GM23338 (cell line): Measurements from ENCODE around the gene CIRBP. TPM values are rescaled to one million over a fixed set of nuclear protein-coding genes. Genes with fewer than 3 reads are reported as not detected.
A peak's percentile ranks its signal among the peaks of the same experiment; 100 is the strongest.

Source experiments
- ATAC-seq: fragments of 200-7000 bp; cut with Tn5 transposase; 3 replicates; pipeline ENCODE4 v1.9.1; 2020
- DNase-seq: peaks from one replicate; pipeline ENCODE4 v3.0.0-alpha.2; 2015; ENCODE audit warnings: low spot score
- H2AFZ ChIP-seq: fragments of 200-600 bp; sonication (generic); 2 replicates; pipeline ENCODE4 v1.8.0; 2016; ENCODE audit warnings: antibody characterized with exemption, mild to moderate bottlenecking, moderate library complexity
- H3F3A ChIP-seq: fragments of 200-600 bp; sonication (generic); replicated peaks from 2 replicates; pipeline ENCODE4 v1.8.0; 2017; ENCODE audit warnings: antibody characterized with exemption, mixed run types, low read depth
- H3K27ac ChIP-seq: fragments of 200-600 bp; sonication (generic); 2 replicates; pipeline ENCODE4 v1.6.1; 2016; ENCODE audit warnings: low read depth
- H3K27me3 ChIP-seq: fragments of 200-600 bp; sonication (generic); 2 replicates; pipeline ENCODE4 v1.8.0; 2016; ENCODE audit warnings: mild to moderate bottlenecking, mixed run types, moderate library complexity; ENCODE audit not compliant: insufficient read depth
- H3K36me3 ChIP-seq: fragments of 200-600 bp; sonication (generic); 2 replicates; pipeline ENCODE4 v1.8.0; 2016; ENCODE audit warnings: mild to moderate bottlenecking; ENCODE audit not compliant: insufficient read depth
- H3K4me1 ChIP-seq: fragments of 200-600 bp; sonication (generic); 2 replicates; pipeline ENCODE4 v1.8.0; 2016; ENCODE audit warnings: mild to moderate bottlenecking, moderate library complexity; ENCODE audit not compliant: insufficient read depth
- H3K4me2 ChIP-seq: fragments of 200-600 bp; sonication (generic); 2 replicates; pipeline ENCODE4 v1.7.1; 2017; ENCODE audit warnings: mixed run types
- H3K4me3 ChIP-seq: fragments of 200-600 bp; sonication (generic); 2 replicates; pipeline ENCODE4 v1.6.1; 2016; ENCODE audit warnings: mixed run types
- H3K79me2 ChIP-seq: fragments of 200-600 bp; sonication (generic); replicated peaks from 2 replicates; pipeline ENCODE4 v1.8.0; 2017; ENCODE audit warnings: mild to moderate bottlenecking; ENCODE audit not compliant: insufficient read depth
- H3K9me2 ChIP-seq: fragments of 200-600 bp; sonication (generic); 2 replicates; pipeline ENCODE4 v1.8.0; 2017; ENCODE audit not compliant: insufficient read depth
- H4K20me1 ChIP-seq: fragments of 200-600 bp; sonication (generic); replicated peaks from 2 replicates; pipeline ENCODE4 v1.8.0; 2017; ENCODE audit warnings: mild to moderate bottlenecking; ENCODE audit not compliant: insufficient read depth
- H3K27ac Mint-ChIP-seq: 2 replicates; pipeline ENCODE4 v1.8.0; 2020; ENCODE audit warnings: inconsistent platforms, mild to moderate bottlenecking, moderate library complexity, mixed read lengths
- H3K27me3 Mint-ChIP-seq: 3 replicates; pipeline ENCODE4 v1.8.0; 2022; ENCODE audit warnings: low read depth, mild to moderate bottlenecking, moderate library complexity, mixed read lengths, inconsistent platforms; ENCODE audit not compliant: insufficient read depth, poor library complexity
- H3K36me3 Mint-ChIP-seq: 3 replicates; pipeline ENCODE4 v1.8.0; 2021; ENCODE audit warnings: low read depth, mild to moderate bottlenecking, inconsistent platforms, moderate library complexity, mixed read lengths
- H3K4me1 Mint-ChIP-seq: 3 replicates; pipeline ENCODE4 v1.8.0; 2020; ENCODE audit warnings: mild to moderate bottlenecking, inconsistent platforms, mixed read lengths
- H3K4me3 Mint-ChIP-seq: 3 replicates; pipeline ENCODE4 v1.8.0; 2021; ENCODE audit warnings: moderate library complexity, mild to moderate bottlenecking, inconsistent platforms, mixed read lengths
- H3K9me3 Mint-ChIP-seq: 3 replicates; pipeline ENCODE4 v1.8.0; 2020; ENCODE audit warnings: moderate library complexity, mild to moderate bottlenecking, inconsistent platforms, mixed read lengths
- CREB1 ChIP-seq: fragments of 250-450 bp; sonication (Bioruptor Pico); IDR thresholded peaks from 2 replicates; pipeline ENCODE4 v1.5.0; 2020; ENCODE audit warnings: low read depth, mild to moderate bottlenecking, moderate library complexity
- CTCF ChIP-seq, 2 experiments: fragments of 200-600 bp in 1 of 2; sonication (generic) in 1 of 2; conservative IDR thresholded peaks; 2 replicates each; pipeline versions ENCODE4 v1.5.1 to v1.6.1; 2016 to 2017; ENCODE audit warnings: antibody characterized with exemption in 2 of 2, low read depth in 2 of 2, mild to moderate bottlenecking in 2 of 2, moderate library complexity in 1 of 2
- ETS1 ChIP-seq: IDR thresholded peaks from 2 replicates; pipeline ENCODE4 v1.6.1; 2016; ENCODE audit warnings: antibody characterized with exemption
- EZH2 ChIP-seq: fragments of 200-600 bp; sonication (generic); IDR thresholded peaks from one replicate; pipeline ENCODE4 v1.8.0; 2017; ENCODE audit warnings: antibody characterized with exemption, mild to moderate bottlenecking, low read depth; ENCODE audit not compliant: unreplicated experiment
- EZH2phosphoT487 ChIP-seq: fragments of 200-600 bp; sonication (generic); IDR thresholded peaks from one replicate; pipeline ENCODE4 v1.8.1; 2018; ENCODE audit warnings: antibody characterized with exemption; ENCODE audit not compliant: unreplicated experiment
- NANOG ChIP-seq: IDR thresholded peaks from 2 replicates; pipeline ENCODE4 v1.6.1; 2016; ENCODE audit warnings: antibody characterized with exemption, borderline replicate concordance
- REST ChIP-seq: IDR thresholded peaks from one replicate; pipeline ENCODE4 v1.6.1; 2018; ENCODE audit warnings: antibody characterized with exemption; ENCODE audit not compliant: unreplicated experiment
- STAT1 ChIP-seq: IDR thresholded peaks from one replicate; pipeline ENCODE4 v1.6.1; 2016; ENCODE audit warnings: antibody characterized with exemption; ENCODE audit not compliant: unreplicated experiment
- ZNF331 ChIP-seq: fragments of 250-450 bp; sonication (Bioruptor Pico); IDR thresholded peaks from 2 replicates; pipeline ENCODE4 v1.5.0; 2020; ENCODE audit warnings: low read depth, mild to moderate bottlenecking, moderate library complexity
- polyA plus RNA-seq: library from polyadenylated mRNA; unstranded; fragments of >200 nt; fragmentation: Nextera tagmentation; extraction: Ambion mirVana; gene quantifications from 2 replicates; pipeline ENCODE4 v1.2.1, GENCODE V29; 2016
- total RNA-seq: library from RNA; depleted of rRNA; stranded (reverse); fragments of >200 nt; shearing (Covaris generic); gene quantifications from 2 replicates; pipeline ENCODE4 v1.2.3, GENCODE V29; 2014

The CIRBP gene
- total and polyA plus RNA-seq, 2 experiments from 2014 or later, result 153 to 202 TPM

GRCh38 chr19:1252221-1252820 lies 16.8 kb upstream of the CIRBP start:
- peak overlapping the region; percentile 94 for H3K4me3 ChIP-seq
- Mint-ChIP-seq H3K9me3 (no peaks in the 10 kb centered on the region; the same call in 1 of the 3 replicates), H3K36me3 (peaks cover 57% of the 10 kb centered on the region), H3K27me3 (peaks cover 24% of the 10 kb centered on the region), H3K27ac (peak overlapping the region; percentile 59; the same call in 1 of the 2 replicates), H3K4me3 (peak overlapping the region; percentile 88; the same call in 2 of the 3 replicates), H3K4me1 (peaks cover 18% of the 10 kb centered on the region)
- no peak for ATAC-seq
- peaks cover 33% of the 10 kb centered on the region for H3F3A ChIP-seq
- TF ChIP-seq STAT1 (no peak), NANOG (no peak), EZH2 (no peak), ZNF331 (CRISPR knock-in tag) (no peak), CREB1 (no peak), REST (no peak), EZH2phosphoT487 (no peak), ETS1 (no peak), CTCF (conservative IDR thresholded peaks at IDR 0.05; ENCODE audit: low read depth in 2 of 2) (no peak)
- H3K4me1 ChIP-seq, result peaks cover 1% of the 10 kb centered on the region; the same call in 1 of the 2 replicates
- H3K36me3 ChIP-seq, result peaks cover 19% of the 10 kb centered on the region
- no peaks in the 10 kb centered on the region for H3K9me2 ChIP-seq
- no peak overlapping the region for H2AFZ ChIP-seq
- H3K27me3 ChIP-seq, result no peaks in the 10 kb centered on the region
- H3K27ac ChIP-seq, result peak overlapping the region; percentile 84
- peaks cover 42% of the 10 kb centered on the region for H3K79me2 ChIP-seq
- H3K4me2 ChIP-seq, result peak overlapping the region; percentile 91; the same call in 1 of the 2 replicates
- peaks cover 23% of the 10 kb centered on the region for H4K20me1 ChIP-seq
- DNase-seq, result no peak
